Gastrocnemius medialis (tissue), 4 donors: ENCODE results near the gene NT5C3B.

Experiments used
- POLR2A ChIP-seq, 2 donors: fragments of 450-650 bp; IDR thresholded peaks; one replicate each; pipeline ENCODE4 v1.6.1; 2017; ENCODE audit warnings: antibody characterized with exemption in 2 of 2, mild to moderate bottlenecking in 2 of 2, moderate library complexity in 2 of 2
- TF ChIP-seq, protein P1 (sequence below), 5 experiments: fragments of 450-650 bp in 3 of 5; fragments of 200-600 bp in 2 of 5; sonication (generic) in 2 of 5; IDR thresholded peaks in 4 of 5; conservative IDR thresholded peaks in 1 of 5; 1 replicate in 4 of 5; 2 replicates in 1 of 5; pipeline ENCODE4 v1.5.1; 2016 to 2019; ENCODE audit warnings: antibody characterized with exemption in 5 of 5, mild to moderate bottlenecking in 3 of 5, moderate library complexity in 3 of 5

DNA sequence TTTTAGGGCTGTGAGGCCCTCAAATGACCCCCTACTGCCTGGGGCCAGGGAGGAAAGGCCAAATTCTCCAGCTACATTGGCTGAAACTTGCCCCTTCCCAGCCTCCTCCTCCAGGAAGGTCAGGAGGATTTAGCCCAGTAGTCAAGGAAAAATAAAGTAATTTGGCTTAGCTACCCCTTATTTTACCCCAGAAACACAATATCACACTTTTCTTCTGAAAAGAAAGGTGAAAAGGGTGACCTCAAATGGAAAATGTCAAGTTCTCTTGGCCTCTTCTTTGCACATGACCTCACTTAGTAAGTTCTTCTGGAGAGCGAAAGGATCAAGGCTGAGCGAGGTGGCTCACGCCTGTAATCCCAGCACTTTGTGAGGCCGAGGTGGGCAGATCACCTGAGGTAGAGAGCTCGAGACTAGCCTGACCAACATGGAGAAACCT lies 41.5 kb downstream of the NT5C3B start:
- TF ChIP-seq, protein P1, sequence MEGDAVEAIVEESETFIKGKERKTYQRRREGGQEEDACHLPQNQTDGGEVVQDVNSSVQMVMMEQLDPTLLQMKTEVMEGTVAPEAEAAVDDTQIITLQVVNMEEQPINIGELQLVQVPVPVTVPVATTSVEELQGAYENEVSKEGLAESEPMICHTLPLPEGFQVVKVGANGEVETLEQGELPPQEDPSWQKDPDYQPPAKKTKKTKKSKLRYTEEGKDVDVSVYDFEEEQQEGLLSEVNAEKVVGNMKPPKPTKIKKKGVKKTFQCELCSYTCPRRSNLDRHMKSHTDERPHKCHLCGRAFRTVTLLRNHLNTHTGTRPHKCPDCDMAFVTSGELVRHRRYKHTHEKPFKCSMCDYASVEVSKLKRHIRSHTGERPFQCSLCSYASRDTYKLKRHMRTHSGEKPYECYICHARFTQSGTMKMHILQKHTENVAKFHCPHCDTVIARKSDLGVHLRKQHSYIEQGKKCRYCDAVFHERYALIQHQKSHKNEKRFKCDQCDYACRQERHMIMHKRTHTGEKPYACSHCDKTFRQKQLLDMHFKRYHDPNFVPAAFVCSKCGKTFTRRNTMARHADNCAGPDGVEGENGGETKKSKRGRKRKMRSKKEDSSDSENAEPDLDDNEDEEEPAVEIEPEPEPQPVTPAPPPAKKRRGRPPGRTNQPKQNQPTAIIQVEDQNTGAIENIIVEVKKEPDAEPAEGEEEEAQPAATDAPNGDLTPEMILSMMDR (IDR thresholded peaks at IDR 0.05 in 4 of 5, conservative IDR thresholded peaks at IDR 0.05 in 1 of 5) = no peak
- no peak for TF ChIP-seq POLR2A (IDR thresholded peaks at IDR 0.05)
